Peyer's patch (tissue), 4 donors: ENCODE data around the gene GPR107. TPM values are rescaled to one million over a fixed set of nuclear protein-coding genes. Genes with fewer than 3 reads are reported as not detected.

Experiments
- DNase-seq, 3 donors: peaks; one replicate each; pipeline ENCODE4 v3.0.0-alpha.2; 2017 to 2019
- H3K27ac ChIP-seq, 4 donors: fragments of 200-600 bp; sonication (generic); one replicate each; pipeline ENCODE4 v1.5.1; 2016 to 2019
- H3K27me3 ChIP-seq, 2 donors: fragments of 200-600 bp; sonication (generic); one replicate each; pipeline ENCODE4 v1.5.1; 2019
- H3K36me3 ChIP-seq, 3 donors: fragments of 200-600 bp; sonication (generic); one replicate each; pipeline ENCODE4 v1.5.1; 2016 to 2019
- H3K4me1 ChIP-seq, 4 donors: fragments of 200-600 bp; sonication (generic); one replicate each; pipeline ENCODE4 v1.5.1; 2016 to 2019
- H3K4me3 ChIP-seq, 4 donors: fragments of 200-600 bp; sonication (generic); 1 replicate in 3 of 4; 2 replicates in 1 of 4; pipeline ENCODE4 v1.5.1; 2016 to 2019; ENCODE audit warnings: mild to moderate bottlenecking in 1 of 4
- H3K9me3 ChIP-seq, 4 donors: fragments of 200-600 bp; sonication (generic); one replicate each; pipeline ENCODE4 v1.5.1; 2016 to 2019; ENCODE audit warnings: mild to moderate bottlenecking in 1 of 4
- CTCF ChIP-seq, 6 experiments: fragments of 450-650 bp in 4 of 6; fragments of 200-600 bp in 2 of 6; sonication (generic) in 1 of 6; IDR thresholded peaks; one replicate each; pipeline ENCODE4 v1.5.1; 2017 to 2019; ENCODE audit warnings: antibody characterized with exemption in 6 of 6, mild to moderate bottlenecking in 3 of 6, moderate library complexity in 1 of 6
- POLR2A ChIP-seq, 2 donors: fragments of 450-650 bp; IDR thresholded peaks; one replicate each; pipeline ENCODE4 v1.5.1; 2017; ENCODE audit warnings: antibody characterized with exemption in 2 of 2, mild to moderate bottlenecking in 2 of 2, moderate library complexity in 2 of 2
- total RNA-seq, 4 donors: library from RNA; depleted of rRNA; stranded (reverse); fragments of >200 nt; gene quantifications; one replicate each; pipeline ENCODE4 v1.1.0, GENCODE V29; 2016

Gene GPR107
- total RNA-seq, 4 donors from 2014 or later: 16.6 to 29.0 (median 22.3) TPM

- H3K27ac ChIP-seq: no peak overlapping the region
- DNase-seq: peak in 1 of 3 donors; percentile 21
- no peaks in the 10 kb centered on the region for H3K27me3 ChIP-seq
- no peak for TF ChIP-seq CTCF (IDR thresholded peaks at IDR 0.05)
- no peak for TF ChIP-seq POLR2A (IDR thresholded peaks at IDR 0.05)
- no peak overlapping the region for H3K4me3 ChIP-seq
- peaks cover 0 to 30% (median 0%) of the 10 kb centered on the region in 3 donors for H3K36me3 ChIP-seq
- H3K9me3 ChIP-seq: no peaks in the 10 kb centered on the region
- H3K4me1 ChIP-seq: no peaks in the 10 kb centered on the region
These were observed 66.0 kb downstream of the GPR107 start for GRCh38 chr9:130119519-130120298.

- H3K36me3 ChIP-seq: peaks cover 0 to 31% (median 0%) of the 10 kb centered on the region in 3 donors
- TF ChIP-seq CTCF (IDR thresholded peaks at IDR 0.05) (no peak), POLR2A (IDR thresholded peaks at IDR 0.05) (no peak)
- H3K27ac ChIP-seq: no peak overlapping the region
- no peaks in the 10 kb centered on the region for H3K9me3 ChIP-seq
- no peaks in the 10 kb centered on the region for H3K4me1 ChIP-seq
- no peak overlapping the region for H3K4me3 ChIP-seq
- no peak for DNase-seq
- no peaks in the 10 kb centered on the region for H3K27me3 ChIP-seq
These were observed 66.5 kb downstream of the GPR107 start for GRCh38 chr9:130120299-130120587.

GRCh38 chr9:130120832-130121231 is 67.1 kb downstream of the GPR107 start:
- no peak overlapping the region for H3K27ac ChIP-seq
- DNase-seq: no peak
- no peaks in the 10 kb centered on the region for H3K4me1 ChIP-seq
- TF ChIP-seq POLR2A (IDR thresholded peaks at IDR 0.05) (no peak), CTCF (IDR thresholded peaks at IDR 0.05) (no peak)
- no peaks in the 10 kb centered on the region for H3K27me3 ChIP-seq
- no peak overlapping the region for H3K4me3 ChIP-seq
- H3K9me3 ChIP-seq: no peaks in the 10 kb centered on the region
- peaks cover 0 to 30% (median 0%) of the 10 kb centered on the region in 3 donors for H3K36me3 ChIP-seq

GRCh38 chr9:130122456-130122855 is 68.8 kb downstream of the GPR107 start:
- Histone ChIP-seq H3K27me3 (no peaks in the 10 kb centered on the region), H3K36me3 (peaks cover 0 to 23% (median 0%) of the 10 kb centered on the region in 3 donors), H3K4me3 (no peak overlapping the region), H3K9me3 (no peaks in the 10 kb centered on the region), H3K4me1 (no peaks in the 10 kb centered on the region), H3K27ac (no peak overlapping the region)
- TF ChIP-seq POLR2A (IDR thresholded peaks at IDR 0.05) (no peak), CTCF (IDR thresholded peaks at IDR 0.05) (no peak)
- peak in 1 of 3 donors; percentile 5 for DNase-seq

- TF ChIP-seq POLR2A (IDR thresholded peaks at IDR 0.05) (no peak), CTCF (IDR thresholded peaks at IDR 0.05) (no peak)
- Histone ChIP-seq H3K27me3 (no peaks in the 10 kb centered on the region), H3K36me3 (peaks cover 0 to 34% (median 0%) of the 10 kb centered on the region in 3 donors), H3K9me3 (no peaks in the 10 kb centered on the region), H3K4me3 (no peak overlapping the region), H3K4me1 (peaks cover 0 to 7% (median 1%) of the 10 kb centered on the region in 4 donors), H3K27ac (no peak overlapping the region)
- DNase-seq: peak in 1 of 3 donors; percentile 29
These were observed 70.6 kb downstream of the GPR107 start for GRCh38 chr9:130124085-130124860.
